ENCODE measurements around the gene HGF. TPM values are rescaled to one million over a fixed set of nuclear protein-coding genes. Genes with fewer than 3 reads are reported as not detected.
A peak's percentile ranks its signal among the peaks of the same experiment; 100 is the strongest.
"Not testable (repeated sequence)": the region's sequence is repeated elsewhere in the genome, so short reads cannot be mapped to it uniquely, and the experiment has no call there.

HGF gene
- 1.1 and 3.9 TPM in 2 replicates for total RNA-seq (2014; rRNA removed; shearing (Covaris generic))

GRCh38 chr7:81769891-81770727 lies at the start of gene HGF:
HGF (minus strand) TSS chr7:81770047; CDS start chr7:81769971, 76 bp downstream.
- peak; percentile 40 for DNase-seq (ENCODE audit: low read depth)

- no peak for DNase-seq (ENCODE audit: low read depth)
Measured at GRCh38 chr7:81816312-81816711, 46.5 kb upstream of the HGF start.

GRCh38 chr7:81812866-81813476 lies 43.1 kb upstream of the HGF start:
- DNase-seq (ENCODE audit: low read depth) = not testable (repeated sequence)

GRCh38 chr7:81811956-81812865 lies 42.4 kb upstream of the HGF start:
- DNase-seq (ENCODE audit: low read depth) = no peak

- no peak for DNase-seq (ENCODE audit: low read depth)
Measured at GRCh38 chr7:81810476-81811155, 40.8 kb upstream of the HGF start.

GRCh38 chr7:81808310-81808709 lies 38.5 kb upstream of the HGF start:
- DNase-seq (ENCODE audit: low read depth) = not testable (repeated sequence)

- DNase-seq (ENCODE audit: low read depth) = no peak
Measured at GRCh38 chr7:81803267-81803666, 33.4 kb upstream of the HGF start.

GRCh38 chr7:81802251-81802650 lies 32.4 kb upstream of the HGF start:
- no peak for DNase-seq (ENCODE audit: low read depth)

GRCh38 chr7:81801532-81801931 lies 31.7 kb upstream of the HGF start:
- DNase-seq (ENCODE audit: low read depth) = no peak

GRCh38 chr7:81791568-81792518 lies 22.0 kb upstream of the HGF start:
- DNase-seq (ENCODE audit: low read depth) = no peak

- DNase-seq (ENCODE audit: low read depth) = no peak
Measured at GRCh38 chr7:81790686-81791085, 20.8 kb upstream of the HGF start.

- DNase-seq (ENCODE audit: low read depth) = no peak
Measured at GRCh38 chr7:81790120-81790500, 20.3 kb upstream of the HGF start.

- no peak for DNase-seq (ENCODE audit: low read depth)
Measured at GRCh38 chr7:81789406-81790119, 19.7 kb upstream of the HGF start.

- no peak for DNase-seq (ENCODE audit: low read depth)
Measured at GRCh38 chr7:81788246-81788645, 18.4 kb upstream of the HGF start.

GRCh38 chr7:81783818-81784217 lies 14.0 kb upstream of the HGF start:
- DNase-seq (ENCODE audit: low read depth) = no peak

- DNase-seq (ENCODE audit: low read depth) = no peak
Measured at GRCh38 chr7:81780914-81781693, 11.3 kb upstream of the HGF start.

GRCh38 chr7:81779706-81780105 lies 9.9 kb upstream of the HGF start:
- no peak for DNase-seq (ENCODE audit: low read depth)

- DNase-seq (ENCODE audit: low read depth) = no peak
Measured at GRCh38 chr7:81777697-81778096, 7.8 kb upstream of the HGF start.

Measured in M059J (cell line).